ENCODE data around the gene CCT2. TPM values are rescaled to one million over a fixed set of nuclear protein-coding genes. Genes with fewer than 3 reads are reported as not detected.

The CCT2 gene
- total RNA-seq, 3 donors from 2014 or later (not counting 1 experiment from before 2014, with no cell fraction given): 154 to 171 (median 171) TPM

DNA sequence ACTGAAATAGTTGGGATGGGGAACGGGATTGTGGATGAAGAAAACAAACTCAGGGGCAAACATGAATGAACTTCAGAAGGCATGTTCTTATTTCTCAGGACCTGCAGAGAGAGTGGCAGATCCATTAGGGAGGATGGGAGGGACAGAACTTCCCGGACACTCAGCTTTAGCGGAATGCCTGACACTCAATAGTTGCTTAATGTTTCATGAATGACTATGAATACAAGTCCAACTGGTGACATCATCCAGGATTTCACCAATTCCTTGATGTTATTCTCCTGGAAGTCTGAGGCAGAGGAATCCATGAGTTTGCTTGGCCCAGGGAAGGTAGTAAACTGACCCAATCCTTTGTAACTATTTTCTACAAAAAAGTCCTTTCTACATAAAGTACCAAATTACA, 63.2 kb downstream of the CCT2 start:
- Histone ChIP-seq H3K27me3 (ENCODE audit: control insufficient read depth, insufficient read depth, low read length) (no peaks in the 10 kb centered on the region), H3K4me3 (ENCODE audit: low read length) (no peak overlapping the region), H3K9me3 (ENCODE audit: control insufficient read depth, insufficient read depth, low read length) (no peaks in the 10 kb centered on the region), H3K27ac (ENCODE audit: low read length) (no peak overlapping the region), H3K4me1 (ENCODE audit: control insufficient read depth, insufficient read depth, low read length) (no peaks in the 10 kb centered on the region), H3K36me3 (ENCODE audit: control insufficient read depth, insufficient read depth, low read length) (no peaks in the 10 kb centered on the region)
- no peaks in the 10 kb centered on the region for H3K36me3 Mint-ChIP-seq
- ATAC-seq (no peak), DNase-seq (no peak)
- H3K27ac Mint-ChIP-seq: no peak overlapping the region
- TF ChIP-seq, protein P1, sequence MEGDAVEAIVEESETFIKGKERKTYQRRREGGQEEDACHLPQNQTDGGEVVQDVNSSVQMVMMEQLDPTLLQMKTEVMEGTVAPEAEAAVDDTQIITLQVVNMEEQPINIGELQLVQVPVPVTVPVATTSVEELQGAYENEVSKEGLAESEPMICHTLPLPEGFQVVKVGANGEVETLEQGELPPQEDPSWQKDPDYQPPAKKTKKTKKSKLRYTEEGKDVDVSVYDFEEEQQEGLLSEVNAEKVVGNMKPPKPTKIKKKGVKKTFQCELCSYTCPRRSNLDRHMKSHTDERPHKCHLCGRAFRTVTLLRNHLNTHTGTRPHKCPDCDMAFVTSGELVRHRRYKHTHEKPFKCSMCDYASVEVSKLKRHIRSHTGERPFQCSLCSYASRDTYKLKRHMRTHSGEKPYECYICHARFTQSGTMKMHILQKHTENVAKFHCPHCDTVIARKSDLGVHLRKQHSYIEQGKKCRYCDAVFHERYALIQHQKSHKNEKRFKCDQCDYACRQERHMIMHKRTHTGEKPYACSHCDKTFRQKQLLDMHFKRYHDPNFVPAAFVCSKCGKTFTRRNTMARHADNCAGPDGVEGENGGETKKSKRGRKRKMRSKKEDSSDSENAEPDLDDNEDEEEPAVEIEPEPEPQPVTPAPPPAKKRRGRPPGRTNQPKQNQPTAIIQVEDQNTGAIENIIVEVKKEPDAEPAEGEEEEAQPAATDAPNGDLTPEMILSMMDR (IDR thresholded peaks at IDR 0.05): no peak
- no peak overlapping the region for H3K4me3 Mint-ChIP-seq
- peaks cover 12 to 31% of the 10 kb centered on the region in 2 donors for H3K27me3 Mint-ChIP-seq (ENCODE audit: low read depth in 2 of 2)
- intact Hi-C loops (cut with micrococcal nuclease): no loop called here
- no peaks in the 10 kb centered on the region for H3K4me1 Mint-ChIP-seq
- 87% methylated on average over 3 of the region's 3 CpGs for WGBS (ENCODE audit: insufficient coverage)
- H3K9me3 Mint-ChIP-seq: no peaks in the 10 kb centered on the region

DNA sequence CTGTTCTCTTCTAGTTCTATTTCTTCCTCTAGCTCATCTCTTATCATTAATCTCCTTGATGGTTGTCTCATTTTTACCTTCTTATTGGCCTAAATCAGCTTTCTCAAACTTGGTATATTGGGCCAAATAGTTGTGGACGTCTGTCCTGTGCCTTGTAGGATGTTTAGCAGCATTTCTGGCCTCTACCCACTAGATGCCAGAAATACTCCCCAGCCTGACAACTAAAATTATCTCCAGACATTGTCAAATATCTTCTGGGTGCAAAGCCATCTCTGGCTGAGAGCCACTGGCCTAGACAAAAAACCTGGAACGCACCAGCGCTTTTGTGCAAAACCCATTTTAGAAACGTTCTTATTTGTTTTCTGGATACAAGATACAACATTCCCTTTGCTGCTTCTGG, 64.3 kb downstream of the CCT2 start:
- no peak for ATAC-seq
- no peak overlapping the region for H3K4me3 Mint-ChIP-seq
- TF ChIP-seq, protein P1 (IDR thresholded peaks at IDR 0.05): no peak
- no peaks in the 10 kb centered on the region for H3K36me3 ChIP-seq (ENCODE audit: control insufficient read depth, insufficient read depth, low read length)
- no peak overlapping the region for H3K4me3 ChIP-seq (ENCODE audit: low read length)
- intact Hi-C loops (cut with micrococcal nuclease): no loop called here
- H3K4me1 ChIP-seq (ENCODE audit: control insufficient read depth, insufficient read depth, low read length): no peaks in the 10 kb centered on the region
- peaks cover 14 to 38% of the 10 kb centered on the region in 2 donors for H3K27me3 Mint-ChIP-seq (ENCODE audit: low read depth in 2 of 2)
- H3K4me1 Mint-ChIP-seq: no peaks in the 10 kb centered on the region
- 78% methylated on average over 4 of the region's 4 CpGs for WGBS (ENCODE audit: insufficient coverage)
- DNase-seq: no peak
- H3K9me3 ChIP-seq (ENCODE audit: control insufficient read depth, insufficient read depth, low read length): no peaks in the 10 kb centered on the region
- H3K27me3 ChIP-seq (ENCODE audit: control insufficient read depth, insufficient read depth, low read length): no peaks in the 10 kb centered on the region
- no peak overlapping the region for H3K27ac ChIP-seq (ENCODE audit: low read length)
- H3K27ac Mint-ChIP-seq: no peak overlapping the region
- H3K36me3 Mint-ChIP-seq: no peaks in the 10 kb centered on the region
- no peaks in the 10 kb centered on the region for H3K9me3 Mint-ChIP-seq

Other genes starting within 250 kb of the CCT2 start
- gene LYZ, start 237.1 kb upstream of the CCT2 start, total RNA-seq: 100 to 1,000 TPM in 2 of 3 donors, 10 to 100 TPM in 1; 83.1 to 337 (median 146) TPM
- gene YEATS4, start 225.7 kb upstream of the CCT2 start, total RNA-seq: 10 to 100 TPM; 18.2 to 23.9 (median 20.3) TPM
- 10 to 100 TPM; 25.6 to 33.8 (median 28.2) TPM for gene FRS2, start 115.1 kb upstream of the CCT2 start, total RNA-seq
- gene LRRC10, start 25.4 kb downstream of the CCT2 start, total RNA-seq: not detected
- not detected for gene BEST3, start 113.8 kb downstream of the CCT2 start, total RNA-seq
- 1 to 10 TPM; 6.7 to 8.7 (median 8.5) TPM for gene RAB3IP, start 153.4 kb downstream of the CCT2 start, total RNA-seq
- not detected for gene MYRFL, start 239.8 kb downstream of the CCT2 start, total RNA-seq